Retinal pigment epithelial cell (primary cell): ENCODE data around the gene TMEM51.

ENCODE experiments used
- DNase-seq: peaks from one replicate; pipeline ENCODE4 v3.0.0-alpha.2; 2010; ENCODE audit warnings: low read depth
- H3K4me3 ChIP-seq: 2 replicates; pipeline ENCODE4 v1.5.1; 2011; ENCODE audit warnings: mild to moderate bottlenecking, low read length, control low read depth, moderate library complexity
- TF ChIP-seq, protein P1 (sequence below): conservative IDR thresholded peaks from 2 replicates; pipeline ENCODE4 v1.5.1; 2011; ENCODE audit warnings: low read depth, low read length, control low read depth, inconsistent platforms

The TMEM51 gene

DNA sequence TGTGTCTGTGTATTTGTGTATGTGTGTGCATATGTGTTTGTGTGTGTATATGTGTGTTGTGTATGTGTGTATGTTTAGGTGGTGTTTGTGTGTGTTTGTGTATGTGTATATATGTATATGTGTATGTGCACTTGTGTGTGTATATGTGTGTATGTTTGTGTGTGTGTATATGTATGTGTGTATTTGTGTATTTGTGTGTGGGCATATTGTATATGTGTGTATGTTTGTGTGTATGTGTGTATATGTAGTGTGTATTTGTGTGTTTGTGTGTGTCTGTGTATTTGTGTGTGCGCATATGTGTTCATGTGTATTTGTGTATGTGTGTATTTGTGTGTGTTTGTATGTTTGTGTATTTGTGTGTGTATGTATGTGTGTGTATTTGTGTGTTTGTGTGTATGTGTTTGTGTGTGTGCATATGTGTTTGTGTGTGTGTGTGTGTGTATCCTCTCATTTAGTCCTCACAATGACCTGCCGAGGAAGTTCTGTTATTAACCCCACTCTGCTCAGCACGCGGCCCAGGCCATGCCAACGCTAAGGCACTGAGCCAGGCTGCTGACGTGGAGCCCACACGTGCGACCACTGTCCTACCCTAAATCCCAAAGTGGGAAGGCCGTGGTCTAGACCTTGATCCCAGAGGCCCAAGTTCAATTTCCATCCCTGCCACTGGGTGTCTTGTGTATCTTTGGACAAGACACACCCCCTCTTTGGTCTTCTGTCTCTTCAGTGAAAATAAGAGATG is 43.2 kb upstream of the TMEM51 start:
- TF ChIP-seq, protein P1, sequence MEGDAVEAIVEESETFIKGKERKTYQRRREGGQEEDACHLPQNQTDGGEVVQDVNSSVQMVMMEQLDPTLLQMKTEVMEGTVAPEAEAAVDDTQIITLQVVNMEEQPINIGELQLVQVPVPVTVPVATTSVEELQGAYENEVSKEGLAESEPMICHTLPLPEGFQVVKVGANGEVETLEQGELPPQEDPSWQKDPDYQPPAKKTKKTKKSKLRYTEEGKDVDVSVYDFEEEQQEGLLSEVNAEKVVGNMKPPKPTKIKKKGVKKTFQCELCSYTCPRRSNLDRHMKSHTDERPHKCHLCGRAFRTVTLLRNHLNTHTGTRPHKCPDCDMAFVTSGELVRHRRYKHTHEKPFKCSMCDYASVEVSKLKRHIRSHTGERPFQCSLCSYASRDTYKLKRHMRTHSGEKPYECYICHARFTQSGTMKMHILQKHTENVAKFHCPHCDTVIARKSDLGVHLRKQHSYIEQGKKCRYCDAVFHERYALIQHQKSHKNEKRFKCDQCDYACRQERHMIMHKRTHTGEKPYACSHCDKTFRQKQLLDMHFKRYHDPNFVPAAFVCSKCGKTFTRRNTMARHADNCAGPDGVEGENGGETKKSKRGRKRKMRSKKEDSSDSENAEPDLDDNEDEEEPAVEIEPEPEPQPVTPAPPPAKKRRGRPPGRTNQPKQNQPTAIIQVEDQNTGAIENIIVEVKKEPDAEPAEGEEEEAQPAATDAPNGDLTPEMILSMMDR = no peak
- DNase-seq = no peak

DNA sequence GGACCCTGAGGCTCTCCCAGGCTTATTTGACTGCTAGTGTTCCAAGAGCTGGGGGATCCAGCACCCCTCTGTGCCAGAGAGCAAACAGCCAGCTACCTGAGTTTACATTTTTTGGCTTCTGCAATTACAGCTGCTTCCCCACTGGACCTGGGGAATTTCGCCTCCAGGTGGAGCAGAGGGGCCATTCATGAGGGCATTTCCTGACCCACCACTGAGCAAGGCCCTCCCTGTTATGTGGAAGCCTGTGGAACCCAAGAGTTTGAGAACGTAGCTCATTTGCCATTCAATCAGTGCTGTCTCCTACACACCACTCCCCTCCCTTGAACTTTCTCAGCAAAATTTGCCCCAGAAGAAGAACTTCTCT is 42.7 kb upstream of the TMEM51 start:
- TF ChIP-seq, protein P1 = no peak
- H3K4me3 ChIP-seq = no peak overlapping the region
- DNase-seq = no peak

More for the DNA sequence above, 43.2 kb upstream of the TMEM51 start:
- H3K4me3 ChIP-seq = no peak overlapping the region

DNA sequence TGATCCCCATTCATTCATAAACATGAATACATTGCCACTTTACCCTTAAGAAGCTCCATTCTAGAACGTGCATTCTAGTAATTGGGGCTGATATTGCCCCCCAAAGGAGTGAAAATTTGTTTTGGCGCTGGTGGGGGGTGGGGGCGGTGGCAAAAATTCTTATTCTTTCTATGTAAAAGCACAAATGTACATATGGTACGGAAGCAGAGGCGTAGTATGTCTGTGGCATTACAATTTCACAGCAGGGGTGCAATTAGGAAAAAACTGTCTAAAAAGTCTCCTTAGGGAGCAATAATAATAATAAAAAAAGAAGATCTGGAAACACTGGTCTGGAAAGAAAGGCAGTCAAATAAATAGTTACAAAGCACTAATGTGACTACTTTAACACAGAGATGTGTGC is 40.4 kb upstream of the TMEM51 start:
- TF ChIP-seq, protein P1 = no peak
- no peak for DNase-seq
- H3K4me3 ChIP-seq = no peak overlapping the region

DNA sequence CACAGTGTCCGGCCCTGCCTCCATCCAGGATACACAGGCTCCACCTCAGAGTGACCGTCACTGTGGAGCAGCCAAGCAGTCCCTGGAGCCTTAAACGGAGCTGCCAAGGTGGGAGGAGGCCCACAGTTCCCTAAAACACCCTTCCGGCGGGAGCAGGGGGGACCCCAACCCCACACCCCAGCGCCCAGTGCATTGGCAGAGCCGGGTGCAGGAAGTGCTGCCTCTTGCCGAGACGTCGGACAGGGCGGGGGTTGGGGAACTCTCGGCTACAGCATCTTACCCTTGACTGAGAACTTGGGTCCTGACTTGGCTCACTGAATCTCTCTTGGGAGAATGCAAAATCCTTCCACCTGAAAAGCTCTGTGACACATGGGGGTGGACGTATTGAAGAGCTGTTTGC is 38.7 kb upstream of the TMEM51 start:
- DNase-seq = no peak
- TF ChIP-seq, protein P1 = no peak

DNA sequence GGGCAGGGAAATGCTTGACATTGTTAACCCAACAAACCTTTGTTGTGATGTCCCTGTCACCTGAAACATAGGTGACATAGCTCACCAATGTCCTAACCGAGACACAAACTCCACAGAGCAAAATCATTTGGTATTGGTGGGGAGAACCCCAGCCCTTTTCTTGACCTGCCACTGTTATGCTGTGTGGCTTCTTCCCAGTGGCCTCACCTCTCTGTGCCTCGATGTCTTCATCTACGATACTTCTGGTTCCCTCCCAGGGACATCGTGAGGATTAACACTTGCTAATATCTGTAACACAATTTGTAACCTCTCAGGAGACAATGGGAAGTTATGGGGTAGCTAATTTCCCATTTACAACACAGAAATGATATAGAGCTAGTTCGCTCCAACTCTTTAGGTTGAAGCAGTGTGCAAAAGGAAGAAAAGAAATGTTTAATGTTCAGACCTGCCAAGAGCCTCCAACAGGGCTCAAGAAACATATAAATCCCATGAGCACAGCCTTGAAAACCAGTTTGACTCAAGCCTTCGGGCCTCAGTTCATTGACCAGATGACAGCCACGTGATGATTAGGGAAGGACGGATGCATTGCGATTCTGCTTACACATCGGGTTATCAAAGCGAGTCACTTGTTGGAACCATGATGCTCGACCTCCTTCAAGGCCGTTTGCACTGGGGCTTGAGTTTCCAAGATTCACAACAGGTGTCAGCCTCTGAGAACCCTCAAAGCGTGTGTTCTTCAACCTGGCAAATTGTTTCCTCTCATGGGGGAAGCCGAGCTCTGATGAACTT is 37.8 kb upstream of the TMEM51 start:
- no peak overlapping the region for H3K4me3 ChIP-seq
- TF ChIP-seq, protein P1 = no peak
- no peak for DNase-seq

More for the DNA sequence above, 38.7 kb upstream of the TMEM51 start:
- no peak overlapping the region for H3K4me3 ChIP-seq

DNA sequence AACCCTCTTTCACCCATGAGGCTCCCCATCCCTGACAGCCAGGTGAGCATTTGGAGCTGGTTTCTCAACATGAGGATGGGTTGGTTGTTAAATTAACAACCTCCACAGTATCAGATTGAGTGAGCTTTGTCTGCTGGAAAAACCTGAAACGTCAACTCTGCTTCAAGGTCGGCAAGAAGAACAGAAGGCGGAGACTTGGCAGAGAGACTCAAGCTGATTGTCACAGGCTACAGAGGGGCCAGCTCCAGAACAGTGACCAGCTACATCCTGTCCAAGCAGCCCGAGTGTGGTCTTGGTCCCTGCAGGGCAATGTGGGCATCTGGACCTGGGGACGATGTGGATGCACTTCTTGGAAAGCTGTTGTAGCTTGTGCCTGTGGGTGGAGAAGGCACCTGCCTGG is 36.6 kb upstream of the TMEM51 start:
- no peak overlapping the region for H3K4me3 ChIP-seq
- no peak for DNase-seq
- TF ChIP-seq, protein P1 = no peak

DNA sequence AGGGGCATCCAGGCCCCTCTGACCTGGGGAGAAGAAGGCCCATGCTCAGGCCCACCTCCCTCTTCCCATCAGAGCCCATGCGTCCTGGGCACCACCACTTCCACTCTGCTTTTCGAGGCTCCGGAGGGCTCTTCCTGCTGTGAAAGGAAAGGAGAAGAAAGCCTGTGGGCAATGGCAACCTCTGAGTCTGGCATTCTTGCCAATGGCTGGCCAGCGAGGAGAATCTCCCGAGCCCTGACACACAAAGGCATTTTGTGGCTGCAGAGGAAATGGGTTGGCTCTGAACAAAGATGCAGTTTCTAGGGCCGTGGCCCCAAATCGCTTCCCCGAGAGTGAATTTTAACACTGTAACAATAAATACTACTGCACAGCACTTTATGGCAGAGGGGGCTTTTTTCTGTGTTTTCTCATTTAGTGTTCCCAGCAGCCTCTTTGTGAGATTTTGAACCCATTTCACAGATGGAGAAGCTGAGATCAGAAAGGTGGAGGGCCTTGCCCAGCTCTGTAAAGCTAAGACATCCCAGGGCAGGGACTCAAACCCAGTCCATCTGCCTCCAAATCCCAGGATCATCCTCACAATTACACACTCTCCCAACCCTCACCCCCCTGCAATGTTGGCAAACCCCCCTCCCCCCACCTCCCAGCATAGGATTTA is 35.7 kb upstream of the TMEM51 start:
- TF ChIP-seq, protein P1 = no peak
- DNase-seq = no peak
- H3K4me3 ChIP-seq = no peak overlapping the region
